HepG2 (cell line): ENCODE data around the gene PRKCB. TPM values are rescaled to one million over a fixed set of nuclear protein-coding genes. Genes with fewer than 3 reads are reported as not detected.

Source experiments
- ATAC-seq: fragments of 200-7000 bp; cut with Tn5 transposase; 3 replicates; pipeline ENCODE4 v1.9.1; 2020; ENCODE audit warnings: mild to moderate bottlenecking, moderate library complexity
- BruUV-seq: library from RNA; stranded (reverse); fragments of 400-500 nt; replicated peaks from 2 replicates; lab custom pipeline; 2021; lab: Mats Ljungman, UMichigan
- CTCF ChIA-PET: fragments of 300-600 bp; formaldehyde crosslinking; extraction: SDS; loops from one replicate; lab custom pipeline; 2021; ENCODE audit warnings: low total read pairs, inconsistent platforms, low intra/inter-chr PET ratio; lab: Yijun Ruan, JAX
- POLR2A ChIA-PET: fragments of 350-600 bp; sonication (Branson Sonifier 250); formaldehyde crosslinking; loops from one replicate; lab custom pipeline; 2020; ENCODE audit warnings: antibody characterized with exemption, inconsistent platforms; lab: Yijun Ruan, JAX
- DNase-seq: peaks from one replicate; pipeline ENCODE4 v3.0.0-alpha.2; 2015; ENCODE audit warnings: low spot score
- FAIRE-seq: peaks from 3 replicates; lab custom pipeline; 2011; peaks lifted over from hg19 to GRCh38; lab: Jason Lieb, UNC
- H2AFZ ChIP-seq: one replicate; pipeline ENCODE4 v1.6.1; 2011; ENCODE audit warnings: low read length, inconsistent platforms
- H3K27ac ChIP-seq: fragments of 300-600 bp; 3 replicates; pipeline ENCODE4 v1.8.0; 2011; ENCODE audit warnings: mixed run types, mild to moderate bottlenecking, mixed read lengths, low read length, inconsistent platforms; ENCODE audit not compliant: insufficient read depth; ENCODE audit errors: extremely low read length
- H3K27me3 ChIP-seq, 2 experiments: fragments of 200-600 bp in 1 of 2; 2 replicates in 1 of 2; 3 replicates in 1 of 2; pipeline versions ENCODE4 v1.6.0 to v1.8.0; 2011; ENCODE audit warnings: low read length in 2 of 2, mild to moderate bottlenecking in 2 of 2, moderate library complexity in 2 of 2, inconsistent platforms in 1 of 2; ENCODE audit not compliant: insufficient read depth in 2 of 2, control insufficient read depth in 1 of 2
- H3K36me3 ChIP-seq, 2 experiments: fragments of 200-600 bp in 1 of 2; replicated peaks in 1 of 2; 2 replicates in 1 of 2; 3 replicates in 1 of 2; pipeline versions ENCODE4 v1.5.1 to v1.8.0; 2011; ENCODE audit warnings: low read length in 2 of 2, inconsistent platforms in 1 of 2; ENCODE audit not compliant: insufficient read depth in 2 of 2, control insufficient read depth in 1 of 2
- H3K4me1 ChIP-seq: 2 replicates; pipeline ENCODE4 v1.5.1; 2012; ENCODE audit warnings: low read length, inconsistent platforms; ENCODE audit not compliant: insufficient read depth
- H3K4me2 ChIP-seq: 2 replicates; pipeline ENCODE4 v1.6.0; 2011; ENCODE audit warnings: low read depth, low read length, inconsistent platforms
- H3K4me3 ChIP-seq, 3 experiments: fragments of 200-600 bp in 1 of 3; sonication (generic), shearing (Covaris generic) in 1 of 3; replicated peaks in 1 of 3; 2 replicates each; pipeline ENCODE4 v1.5.1; 2011 to 2016; ENCODE audit warnings: low read length in 3 of 3, inconsistent platforms in 2 of 3, low read depth in 2 of 3, mild to moderate bottlenecking in 2 of 3, control low read depth in 1 of 3, mixed read lengths in 1 of 3; ENCODE audit not compliant: insufficient read depth in 1 of 3
- H3K79me2 ChIP-seq: one replicate; pipeline ENCODE4 v1.6.1; 2011; ENCODE audit warnings: low read length, inconsistent platforms; ENCODE audit not compliant: insufficient read depth
- H3K9ac ChIP-seq: 2 replicates; pipeline ENCODE4 v1.6.0; 2011; ENCODE audit warnings: mild to moderate bottlenecking, low read depth, low read length, inconsistent platforms; ENCODE audit not compliant: insufficient read depth
- H3K9me3 ChIP-seq: 2 replicates; pipeline ENCODE4 v1.5.1; 2012; ENCODE audit warnings: mild to moderate bottlenecking, low read length
- H4K20me1 ChIP-seq: 2 replicates; pipeline ENCODE4 v1.6.0; 2011; ENCODE audit warnings: inconsistent platforms, mild to moderate bottlenecking, low read length, moderate library complexity; ENCODE audit not compliant: insufficient read depth
- ASH2L ChIP-seq: fragments of 300-600, 200-600 bp; sonication (generic); IDR thresholded peaks from 2 replicates; pipeline ENCODE4 v1.7.0; 2017; ENCODE audit warnings: low read depth, mild to moderate bottlenecking, moderate library complexity, mixed read lengths, low read length; ENCODE audit not compliant: insufficient read length
- MLLT10 ChIP-seq: sonication (generic); formaldehyde crosslinking; IDR thresholded peaks from 2 replicates; pipeline ENCODE4 v1.4.0; 2020; ENCODE audit warnings: missing genetic modification reagents
- MXI1 ChIP-seq: IDR thresholded peaks from 3 replicates; pipeline ENCODE4 v1.6.1; 2012; ENCODE audit warnings: low read depth, low read length, inconsistent platforms, borderline replicate concordance
- NCOA5 ChIP-seq: sonication (generic); formaldehyde crosslinking; IDR thresholded peaks from 2 replicates; pipeline ENCODE4 v1.4.0; 2020; ENCODE audit warnings: missing genetic modification reagents
- SALL1 ChIP-seq: sonication (generic); formaldehyde crosslinking; IDR thresholded peaks from 2 replicates; pipeline ENCODE4 v1.8.0; 2022; ENCODE audit warnings: mild to moderate bottlenecking, missing genetic modification reagents
- SNAI1 ChIP-seq: sonication (generic); formaldehyde crosslinking; IDR thresholded peaks from 2 replicates; pipeline ENCODE4 v1.5.0; 2020; ENCODE audit warnings: mild to moderate bottlenecking, missing genetic modification reagents, borderline replicate concordance
- YY1 ChIP-seq: IDR thresholded peaks from 2 replicates; pipeline ENCODE4 v1.6.1; 2011; ENCODE audit warnings: low read length, low read depth, moderate library complexity, mild to moderate bottlenecking; ENCODE audit not compliant: insufficient read depth, insufficient replicate concordance
- ZNF644 ChIP-seq: IDR thresholded peaks from 2 replicates; pipeline ENCODE4 v1.6.1; 2016; ENCODE audit warnings: low read depth
- ZNF691 ChIP-seq: sonication (generic); formaldehyde crosslinking; IDR thresholded peaks from 2 replicates; pipeline ENCODE4 v1.4.0; 2020; ENCODE audit warnings: missing genetic modification reagents, low read depth, mild to moderate bottlenecking, borderline replicate concordance
- ZNF749 ChIP-seq: sonication (generic); formaldehyde crosslinking; IDR thresholded peaks from 2 replicates; pipeline ENCODE4 v1.8.0; 2022; ENCODE audit warnings: mild to moderate bottlenecking, missing genetic modification reagents, moderate library complexity, borderline replicate concordance
- ZNF816 ChIP-seq: sonication (generic); formaldehyde crosslinking; IDR thresholded peaks from 2 replicates; pipeline ENCODE4 v1.8.0; 2022; ENCODE audit warnings: missing genetic modification reagents, mild to moderate bottlenecking, borderline replicate concordance
- in situ Hi-C: cut with HindIII; loops from 2 replicates; pipeline ENCODE4 v1.10.0; 2017; ENCODE audit warnings: low pct_unique_long_range_greater_than_20kb; ENCODE audit not compliant: extremely low pct_ligation_motif_present
- intact Hi-C: fragments of 100-400 bp; cut with micrococcal nuclease; formaldehyde crosslinking; loops from one replicate; pipeline ENCODE4 v1.10.0; 2022; ENCODE audit not compliant: unreplicated experiment
- polyA plus RNA-seq, 8 experiments: library from polyadenylated mRNA; depleted of rRNA in 3 of 8; stranded (reverse) in 7 of 8; unstranded in 1 of 8; fragments of >200 nt; fragmentation: Illumina TruSeq in 4 of 8; extraction: Trizol in 4 of 8; gene quantifications; 2 replicates each; pipeline versions ENCODE4 v1.2.1 to v1.2.3, GENCODE V29; 2011 to 2016; ENCODE audit warnings: low read depth in 4 of 8, missing spikeins in 1 of 8, mixed read lengths in 1 of 8; ENCODE audit not compliant: insufficient read depth in 1 of 8
- total RNA-seq, 5 experiments: library from RNA; depleted of rRNA; stranded (reverse); fragments of >200 nt; fragmentation: Illumina TruSeq; extraction: Trizol; gene quantifications; 2 replicates each; pipeline ENCODE4 v1.2.3, GENCODE V29; 2016; ENCODE audit warnings: low read depth in 1 of 5
- TF ChIP-seq, protein P1 (sequence below): sonication (generic); formaldehyde crosslinking; IDR thresholded peaks from 2 replicates; pipeline ENCODE4 v1.8.1; 2022; ENCODE audit warnings: low read depth, mild to moderate bottlenecking, missing genetic modification reagents

PRKCB gene
- total and polyA plus RNA-seq, 2 of the 13 experiments (the other 11 are each of a cell fraction or from before 2014, with no cell fraction given), result 0.01 TPM; not detected in 1

GRCh38 chr16:23922406-23922805, 86.6 kb downstream of the PRKCB start:
- Histone ChIP-seq H3K4me2 (no peak overlapping the region), H3K79me2 (no peaks in the 10 kb centered on the region), H3K4me3 (no peak overlapping the region), H3K27ac (no peak overlapping the region), H4K20me1 (no peaks in the 10 kb centered on the region), H3K4me1 (no peaks in the 10 kb centered on the region), H3K9me3 (no peaks in the 10 kb centered on the region), H3K27me3 (peaks cover 0 to 5% of the 10 kb centered on the region in 2 experiments; a peak in 1 of 5 replicates), H3K9ac (no peak overlapping the region), H3K36me3 (no peaks in the 10 kb centered on the region), H2AFZ (no peak overlapping the region)
- no peak for DNase-seq
- CTCF ChIA-PET, result no interaction called here
- no peak for ATAC-seq
- POLR2A ChIA-PET, result no interaction called here
- no peak for FAIRE-seq
- intact Hi-C loops (no loop called here), in situ Hi-C loops (no loop called here)
- TF ChIP-seq ZNF749, result no peak
- no peak for TF ChIP-seq ZNF691 (CRISPR knock-in tag)
- no peak for TF ChIP-seq SNAI1 (CRISPR knock-in tag)
- TF ChIP-seq ASH2L, result no peak
- no peak for TF ChIP-seq NCOA5
- TF ChIP-seq, protein P1, sequence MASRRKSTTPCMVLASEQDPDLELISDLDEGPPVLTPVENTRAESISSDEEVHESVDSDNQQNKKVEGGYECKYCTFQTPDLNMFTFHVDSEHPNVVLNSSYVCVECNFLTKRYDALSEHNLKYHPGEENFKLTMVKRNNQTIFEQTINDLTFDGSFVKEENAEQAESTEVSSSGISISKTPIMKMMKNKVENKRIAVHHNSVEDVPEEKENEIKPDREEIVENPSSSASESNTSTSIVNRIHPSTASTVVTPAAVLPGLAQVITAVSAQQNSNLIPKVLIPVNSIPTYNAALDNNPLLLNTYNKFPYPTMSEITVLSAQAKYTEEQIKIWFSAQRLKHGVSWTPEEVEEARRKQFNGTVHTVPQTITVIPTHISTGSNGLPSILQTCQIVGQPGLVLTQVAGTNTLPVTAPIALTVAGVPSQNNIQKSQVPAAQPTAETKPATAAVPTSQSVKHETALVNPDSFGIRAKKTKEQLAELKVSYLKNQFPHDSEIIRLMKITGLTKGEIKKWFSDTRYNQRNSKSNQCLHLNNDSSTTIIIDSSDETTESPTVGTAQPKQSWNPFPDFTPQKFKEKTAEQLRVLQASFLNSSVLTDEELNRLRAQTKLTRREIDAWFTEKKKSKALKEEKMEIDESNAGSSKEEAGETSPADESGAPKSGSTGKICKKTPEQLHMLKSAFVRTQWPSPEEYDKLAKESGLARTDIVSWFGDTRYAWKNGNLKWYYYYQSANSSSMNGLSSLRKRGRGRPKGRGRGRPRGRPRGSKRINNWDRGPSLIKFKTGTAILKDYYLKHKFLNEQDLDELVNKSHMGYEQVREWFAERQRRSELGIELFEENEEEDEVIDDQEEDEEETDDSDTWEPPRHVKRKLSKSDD (CRISPR knock-in tag), result no peak
- no peak for TF ChIP-seq ZNF644 (CRISPR knock-in tag)
- no peak for TF ChIP-seq ZNF816 (CRISPR knock-in tag)
- no peak for TF ChIP-seq MXI1
- TF ChIP-seq MLLT10 (CRISPR knock-in tag), result no peak
- TF ChIP-seq YY1, result no peak
- no peak for TF ChIP-seq SALL1 (CRISPR knock-in tag)
- no TSS peak for BruUV-seq
